Measurements from ENCODE around the gene SRSF4. TPM values are rescaled to one million over a fixed set of nuclear protein-coding genes. Genes with fewer than 3 reads are reported as not detected.
"Not testable (repeated sequence)": the region's sequence is repeated elsewhere in the genome, so short reads cannot be mapped to it uniquely, and the experiment has no call there.

Gene SRSF4
- total RNA-seq, 1 donor from 2014 or later = 129 TPM

DNA sequence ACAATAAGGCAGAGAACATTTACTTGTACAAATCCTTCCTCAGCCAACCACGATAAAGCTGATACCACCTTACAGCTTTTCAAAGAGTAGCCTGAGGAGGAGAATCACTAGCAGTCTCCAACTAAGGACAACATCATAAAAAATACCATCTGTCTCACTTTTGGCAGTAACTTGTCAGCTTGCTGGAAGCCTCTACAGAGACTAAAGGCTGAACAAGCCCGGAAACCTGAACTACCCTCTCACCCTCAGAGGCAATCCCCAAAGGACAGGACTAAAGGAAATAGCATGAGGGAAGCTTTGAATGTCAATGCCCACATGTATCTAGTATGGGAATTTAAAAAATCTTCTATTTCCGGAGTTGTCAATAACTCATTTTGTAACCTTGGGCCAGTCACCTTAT lies 10.6 kb downstream of the SRSF4 start:
- Mint-ChIP-seq H3K4me1 (ENCODE audit: low read depth) (peaks cover 55% of the 10 kb centered on the region), H3K27ac (peak overlapping the region; percentile 53), H3K36me3 (ENCODE audit: low read depth) (peaks cover 38% of the 10 kb centered on the region), H3K27me3 (ENCODE audit: insufficient read depth) (no peaks in the 10 kb centered on the region), H3K9me3 (no peaks in the 10 kb centered on the region), H3K4me3 (no peak overlapping the region)
- DNase-seq (ENCODE audit: low spot score) = no peak
- intact Hi-C loops (cut with micrococcal nuclease) = no loop called here

- no peak for DNase-seq (ENCODE audit: low spot score)
- H3K9me3 Mint-ChIP-seq = no peaks in the 10 kb centered on the region
- peak overlapping the region; percentile 31 for H3K27ac Mint-ChIP-seq
- H3K27me3 Mint-ChIP-seq (ENCODE audit: insufficient read depth) = no peaks in the 10 kb centered on the region
- peaks cover 66% of the 10 kb centered on the region for H3K4me1 Mint-ChIP-seq (ENCODE audit: low read depth)
- peaks cover 47% of the 10 kb centered on the region for H3K36me3 Mint-ChIP-seq (ENCODE audit: low read depth)
- H3K4me3 Mint-ChIP-seq = no peak overlapping the region
- intact Hi-C loops (cut with micrococcal nuclease) = no loop called here
Observed at GRCh38 chr1:29169976-29170375, 11.7 kb downstream of the SRSF4 start.

GRCh38 chr1:29167904-29168303 lies 13.8 kb downstream of the SRSF4 start:
- no peak overlapping the region for H3K27ac Mint-ChIP-seq
- peaks cover 51% of the 10 kb centered on the region for H3K36me3 Mint-ChIP-seq (ENCODE audit: low read depth)
- intact Hi-C loops (cut with micrococcal nuclease) = no loop called here
- H3K27me3 Mint-ChIP-seq (ENCODE audit: insufficient read depth) = no peaks in the 10 kb centered on the region
- H3K9me3 Mint-ChIP-seq = no peaks in the 10 kb centered on the region
- no peak for DNase-seq (ENCODE audit: low spot score)
- H3K4me3 Mint-ChIP-seq = no peak overlapping the region
- H3K4me1 Mint-ChIP-seq (ENCODE audit: low read depth) = peaks cover 80% of the 10 kb centered on the region

GRCh38 chr1:29166291-29166878 lies 15.3 kb downstream of the SRSF4 start:
- Mint-ChIP-seq H3K27me3 (ENCODE audit: insufficient read depth) (no peaks in the 10 kb centered on the region), H3K36me3 (ENCODE audit: low read depth) (peaks cover 43% of the 10 kb centered on the region), H3K27ac (peak overlapping the region; percentile 55), H3K4me3 (no peak overlapping the region), H3K4me1 (ENCODE audit: low read depth) (peaks cover 73% of the 10 kb centered on the region), H3K9me3 (no peaks in the 10 kb centered on the region)
- intact Hi-C loops (cut with micrococcal nuclease) = no loop called here
- DNase-seq (ENCODE audit: low spot score) = no peak

GRCh38 chr1:29164588-29164987 lies 17.1 kb downstream of the SRSF4 start:
- H3K27ac Mint-ChIP-seq = peak overlapping the region; percentile 27
- H3K36me3 Mint-ChIP-seq (ENCODE audit: low read depth) = peaks cover 40% of the 10 kb centered on the region
- no peak for DNase-seq (ENCODE audit: low spot score)
- intact Hi-C loops (cut with micrococcal nuclease) = no loop called here
- H3K9me3 Mint-ChIP-seq = no peaks in the 10 kb centered on the region
- no peaks in the 10 kb centered on the region for H3K27me3 Mint-ChIP-seq (ENCODE audit: insufficient read depth)
- no peak overlapping the region for H3K4me3 Mint-ChIP-seq
- H3K4me1 Mint-ChIP-seq (ENCODE audit: low read depth) = peaks cover 65% of the 10 kb centered on the region

DNA sequence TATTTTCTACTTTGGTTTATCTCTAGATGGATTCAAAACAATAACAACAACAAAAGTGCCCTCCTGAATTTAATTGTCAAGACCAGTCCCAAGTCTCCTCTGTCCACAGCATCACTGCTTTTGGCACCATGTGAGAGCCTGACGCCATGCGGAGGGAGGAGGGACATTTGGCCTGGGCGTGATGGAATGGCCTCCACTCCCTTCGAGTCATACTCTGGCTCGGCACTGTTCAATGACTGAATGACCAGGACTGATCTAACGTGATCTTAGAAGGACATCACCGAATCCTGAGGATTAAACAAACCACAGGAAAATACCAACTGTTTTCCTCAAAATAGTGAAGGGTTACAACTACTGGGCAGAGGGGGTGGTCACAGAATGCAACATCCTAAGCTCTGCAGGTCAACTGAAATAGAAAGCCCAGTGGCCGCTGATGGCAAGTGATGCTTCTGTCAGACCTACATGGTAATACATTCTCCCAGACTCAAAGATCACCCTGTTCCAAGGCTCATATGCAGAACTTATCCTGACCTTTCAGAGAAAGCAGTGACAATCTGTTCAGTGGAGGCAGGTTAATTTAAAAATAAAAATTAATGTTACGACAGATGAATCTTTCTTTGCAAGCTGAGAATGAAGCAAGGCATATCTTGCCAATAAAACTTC lies 19.1 kb downstream of the SRSF4 start:
- H3K27ac Mint-ChIP-seq = no peak overlapping the region
- no peaks in the 10 kb centered on the region for H3K27me3 Mint-ChIP-seq (ENCODE audit: insufficient read depth)
- peaks cover 59% of the 10 kb centered on the region for H3K4me1 Mint-ChIP-seq (ENCODE audit: low read depth)
- H3K9me3 Mint-ChIP-seq = no peaks in the 10 kb centered on the region
- H3K4me3 Mint-ChIP-seq = no peak overlapping the region
- intact Hi-C loops (cut with micrococcal nuclease) = no loop called here
- no peak for DNase-seq (ENCODE audit: low spot score)
- H3K36me3 Mint-ChIP-seq (ENCODE audit: low read depth) = peaks cover 49% of the 10 kb centered on the region

- no peak overlapping the region for H3K4me3 Mint-ChIP-seq
- H3K4me1 Mint-ChIP-seq (ENCODE audit: low read depth) = peaks cover 55% of the 10 kb centered on the region
- no peak for DNase-seq (ENCODE audit: low spot score)
- no peaks in the 10 kb centered on the region for H3K9me3 Mint-ChIP-seq
- no peaks in the 10 kb centered on the region for H3K27me3 Mint-ChIP-seq (ENCODE audit: insufficient read depth)
- intact Hi-C loops (cut with micrococcal nuclease) = no loop called here
- peaks cover 52% of the 10 kb centered on the region for H3K36me3 Mint-ChIP-seq (ENCODE audit: low read depth)
- H3K27ac Mint-ChIP-seq = no peak overlapping the region
Observed at GRCh38 chr1:29162025-29162424, 19.7 kb downstream of the SRSF4 start.

DNA sequence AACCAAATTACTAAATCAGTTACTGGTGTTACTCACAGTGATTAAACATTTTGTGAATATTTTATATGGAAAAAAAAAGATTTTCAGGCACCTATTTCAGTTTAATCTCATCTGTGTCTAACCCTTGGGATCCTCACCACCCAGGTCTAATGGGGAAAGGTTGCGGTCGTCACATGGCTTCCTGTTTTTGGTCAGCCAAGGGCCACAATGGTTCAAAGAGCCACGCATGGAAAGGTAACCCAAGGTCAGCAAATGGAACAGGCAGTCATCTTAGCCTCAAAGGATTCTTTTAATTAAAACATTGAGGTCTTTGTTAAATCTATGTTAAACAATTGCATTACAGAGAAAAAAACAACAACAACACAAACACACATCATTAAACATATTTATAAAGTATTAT lies 21.9 kb downstream of the SRSF4 start:
- no peak overlapping the region for H3K4me3 Mint-ChIP-seq
- no peaks in the 10 kb centered on the region for H3K9me3 Mint-ChIP-seq
- intact Hi-C loops (cut with micrococcal nuclease) = no loop called here
- peaks cover 44% of the 10 kb centered on the region for H3K36me3 Mint-ChIP-seq (ENCODE audit: low read depth)
- H3K27ac Mint-ChIP-seq = no peak overlapping the region
- peaks cover 32% of the 10 kb centered on the region for H3K4me1 Mint-ChIP-seq (ENCODE audit: low read depth)
- H3K27me3 Mint-ChIP-seq (ENCODE audit: insufficient read depth) = no peaks in the 10 kb centered on the region
- DNase-seq (ENCODE audit: low spot score) = no peak

DNA sequence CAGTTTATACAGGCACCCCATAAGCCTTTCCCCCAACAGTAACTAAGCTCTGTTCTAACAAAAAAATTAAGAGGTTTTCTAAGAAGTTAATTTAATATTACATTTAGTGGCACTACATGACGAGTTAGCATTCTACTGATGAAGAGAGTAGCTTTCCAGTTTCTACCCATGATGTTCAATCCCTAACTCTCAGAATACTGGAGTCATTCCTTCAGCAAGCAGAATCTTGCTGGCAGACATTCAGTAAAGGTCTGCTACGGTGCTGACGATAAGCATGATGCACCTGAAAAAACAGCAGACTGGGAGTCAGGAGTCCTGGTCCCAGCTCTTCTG lies 24.5 kb downstream of the SRSF4 start:
- no peaks in the 10 kb centered on the region for H3K27me3 Mint-ChIP-seq (ENCODE audit: insufficient read depth)
- intact Hi-C loops (cut with micrococcal nuclease) = no loop called here
- no peak for DNase-seq (ENCODE audit: low spot score)
- H3K9me3 Mint-ChIP-seq = no peaks in the 10 kb centered on the region
- H3K36me3 Mint-ChIP-seq (ENCODE audit: low read depth) = peaks cover 49% of the 10 kb centered on the region
- no peak overlapping the region for H3K27ac Mint-ChIP-seq
- H3K4me1 Mint-ChIP-seq (ENCODE audit: low read depth) = peaks cover 10% of the 10 kb centered on the region
- H3K4me3 Mint-ChIP-seq = no peak overlapping the region

DNA sequence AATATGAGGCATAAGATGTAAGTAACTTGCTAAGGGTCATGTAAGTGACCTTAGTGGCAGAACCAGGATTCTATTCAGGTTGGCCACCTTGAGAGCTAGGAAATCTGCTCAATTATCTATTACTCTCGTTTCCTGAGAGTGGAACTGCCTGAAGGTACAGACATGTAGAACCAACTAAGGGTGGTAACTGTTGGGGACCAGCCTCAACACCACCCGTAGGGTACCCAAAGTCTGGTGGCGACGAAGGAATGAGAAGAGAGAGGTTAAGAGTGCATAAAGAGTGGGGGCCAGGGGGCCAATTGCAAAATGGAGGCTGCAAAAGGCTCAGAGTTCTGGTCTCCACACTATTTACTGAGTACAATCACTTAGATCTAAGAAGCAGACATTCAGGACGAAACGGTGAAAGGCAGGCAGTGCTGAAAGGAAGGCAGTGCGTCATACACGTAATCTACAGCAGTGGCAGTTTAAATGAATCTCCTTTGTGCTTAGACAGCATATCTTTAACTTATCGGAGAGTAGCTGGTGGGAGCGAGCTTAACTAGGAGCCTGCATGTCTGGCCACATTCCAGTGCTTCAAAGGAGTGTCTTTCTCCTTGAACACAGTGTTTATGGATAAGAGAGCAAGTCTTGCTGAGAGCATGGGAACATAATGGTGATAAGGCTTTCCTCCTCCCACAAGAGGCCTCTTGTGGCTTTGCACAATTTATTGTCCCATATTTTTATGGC lies 25.0 kb downstream of the SRSF4 start:
- Mint-ChIP-seq H3K9me3 (no peaks in the 10 kb centered on the region), H3K4me1 (ENCODE audit: low read depth) (peaks cover 10% of the 10 kb centered on the region), H3K27me3 (ENCODE audit: insufficient read depth) (no peaks in the 10 kb centered on the region), H3K27ac (no peak overlapping the region), H3K4me3 (no peak overlapping the region), H3K36me3 (ENCODE audit: low read depth) (peaks cover 54% of the 10 kb centered on the region)
- intact Hi-C loops (cut with micrococcal nuclease) = no loop called here
- DNase-seq (ENCODE audit: low spot score) = no peak

GRCh38 chr1:29152046-29152805 lies 29.5 kb downstream of the SRSF4 start:
- intact Hi-C loops (cut with micrococcal nuclease) = no loop called here
- Mint-ChIP-seq H3K9me3 (no peaks in the 10 kb centered on the region), H3K36me3 (ENCODE audit: low read depth) (peaks cover 67% of the 10 kb centered on the region), H3K4me3 (no peak overlapping the region), H3K27me3 (ENCODE audit: insufficient read depth) (no peaks in the 10 kb centered on the region), H3K27ac (peak overlapping the region; percentile 15), H3K4me1 (ENCODE audit: low read depth) (no peaks in the 10 kb centered on the region)
- DNase-seq (ENCODE audit: low spot score) = no peak

- not testable (repeated sequence) for H3K4me1 Mint-ChIP-seq (ENCODE audit: low read depth)
- peaks cover 70% of the 10 kb centered on the region for H3K36me3 Mint-ChIP-seq (ENCODE audit: low read depth)
Observed at GRCh38 chr1:29150346-29150745, 31.4 kb downstream of the SRSF4 start.

More at GRCh38 chr1:29150346-29150745, 31.4 kb downstream of the SRSF4 start:
- H3K4me3 Mint-ChIP-seq; intact Hi-C loops (cut with micrococcal nuclease); H3K27ac Mint-ChIP-seq; H3K9me3 Mint-ChIP-seq; DNase-seq (ENCODE audit: low spot score); H3K27me3 Mint-ChIP-seq (ENCODE audit: insufficient read depth): not testable (repeated sequence)
